HG02852 (cell line): ENCODE measurements around the gene LONRF3.
A peak's percentile ranks its signal among the peaks of the same experiment; 100 is the strongest.

Source experiments
- ATAC-seq: cut with Tn5 transposase; IDR thresholded peaks from one replicate; pipeline ENCODE4 v1.9.1; 2021; ENCODE audit warnings: mild to moderate bottlenecking, moderate library complexity; ENCODE audit not compliant: unreplicated experiment

LONRF3 gene

DNA sequence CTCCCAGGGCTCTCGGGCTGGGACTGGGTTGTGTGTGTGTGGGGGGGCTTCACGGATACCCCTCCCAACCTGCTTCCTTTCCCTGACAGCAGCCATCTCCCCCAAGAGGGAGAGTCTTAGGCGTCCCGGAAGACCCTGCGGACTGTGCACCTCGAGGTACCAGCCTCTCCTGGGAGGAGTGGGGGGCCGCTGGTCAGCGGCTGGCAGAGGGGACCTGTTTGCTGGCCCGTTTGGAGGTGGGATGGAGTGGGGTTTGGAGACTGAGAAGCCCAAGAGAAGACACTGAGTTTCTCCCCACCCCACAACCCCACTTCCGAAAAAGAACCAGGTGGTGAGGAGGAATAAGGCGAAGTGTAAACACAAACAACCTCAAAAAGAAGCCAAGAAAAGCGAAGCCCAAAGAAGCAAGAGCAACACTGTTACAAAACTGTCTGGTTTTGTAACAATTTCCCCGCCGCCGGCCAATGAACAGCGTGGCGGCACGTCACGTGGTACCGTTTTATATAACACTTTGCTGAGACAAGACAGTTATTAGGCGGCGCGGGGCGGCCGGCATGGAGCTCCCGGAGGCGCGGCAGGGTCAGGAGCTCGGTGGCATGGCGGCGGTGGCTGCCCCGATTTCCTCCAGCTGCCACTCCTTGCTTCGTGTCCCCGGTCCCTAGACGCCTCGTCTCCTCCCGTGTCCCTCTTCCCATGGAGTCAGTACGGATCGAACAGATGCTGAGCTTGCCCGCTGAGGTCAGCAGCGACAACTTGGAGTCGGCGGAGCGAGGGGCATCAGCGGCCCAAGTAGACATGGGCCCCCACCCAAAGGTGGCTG is at the start of gene LONRF3:
LONRF3 (plus strand) TSS at position 531 of the 820 bp plus-strand sequence; CDS start at position 694, 163 bp downstream.
- ATAC-seq, result peak; percentile 34

DNA sequence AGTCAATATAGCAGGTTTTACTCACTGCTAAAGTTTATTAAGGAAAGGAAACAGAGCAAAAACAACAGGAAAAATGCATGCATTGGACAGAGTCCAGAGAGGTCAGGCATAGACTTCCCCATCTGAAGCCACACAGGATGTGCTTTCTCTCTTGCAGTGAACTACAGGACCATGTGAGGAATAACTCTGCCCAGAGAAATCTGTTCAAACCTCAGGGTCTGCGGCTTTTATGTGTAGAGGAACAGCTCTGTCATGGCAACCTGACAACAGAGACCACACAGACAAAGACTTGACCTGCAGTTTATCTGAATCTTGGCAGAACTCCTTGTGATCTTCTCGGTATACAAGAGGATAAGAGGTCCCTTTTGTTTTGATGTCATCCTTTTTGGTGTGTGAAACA is 46.3 kb upstream of the LONRF3 start:
- ATAC-seq, result no peak

DNA sequence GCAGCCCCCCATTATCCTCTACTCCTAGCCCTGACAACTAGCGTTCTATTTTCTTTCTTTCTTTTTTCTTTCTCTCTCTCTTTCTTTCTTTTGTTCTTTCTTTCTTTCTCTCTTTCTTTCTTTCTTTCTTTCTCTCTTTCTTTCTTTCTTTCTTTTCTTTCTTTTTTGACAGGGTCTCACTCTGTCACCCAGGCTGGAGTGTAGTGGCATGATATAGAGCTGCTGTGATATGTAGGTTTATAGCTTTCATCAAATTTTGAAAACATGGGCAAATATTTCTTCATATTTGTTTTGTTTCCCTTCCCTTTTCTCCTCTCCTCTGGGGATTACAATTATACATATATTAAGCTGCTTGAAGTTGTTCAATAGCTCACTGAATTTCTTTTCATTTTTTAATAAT is 39.1 kb upstream of the LONRF3 start:
- no peak for ATAC-seq

DNA sequence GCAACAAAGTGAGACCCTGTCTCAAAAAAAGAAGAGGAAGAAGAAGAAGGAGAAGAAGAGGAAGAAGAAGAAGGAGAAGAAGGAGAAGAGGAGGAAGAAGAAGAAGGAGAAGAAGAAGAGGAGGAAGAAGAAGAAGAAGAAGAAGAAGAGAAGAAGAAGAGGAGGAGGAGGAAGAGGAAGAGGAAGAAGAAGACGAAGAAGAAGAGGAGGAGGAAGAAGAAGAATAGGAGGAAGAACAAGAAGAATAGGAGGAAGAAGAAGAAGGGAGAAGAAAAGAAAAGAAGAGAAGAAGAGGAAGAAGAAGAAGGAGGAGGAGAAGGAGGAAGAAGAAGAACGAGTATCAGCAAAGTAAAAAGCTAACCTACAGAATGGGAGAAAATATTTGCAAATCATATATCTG is 33.3 kb upstream of the LONRF3 start:
- ATAC-seq, result no peak

DNA sequence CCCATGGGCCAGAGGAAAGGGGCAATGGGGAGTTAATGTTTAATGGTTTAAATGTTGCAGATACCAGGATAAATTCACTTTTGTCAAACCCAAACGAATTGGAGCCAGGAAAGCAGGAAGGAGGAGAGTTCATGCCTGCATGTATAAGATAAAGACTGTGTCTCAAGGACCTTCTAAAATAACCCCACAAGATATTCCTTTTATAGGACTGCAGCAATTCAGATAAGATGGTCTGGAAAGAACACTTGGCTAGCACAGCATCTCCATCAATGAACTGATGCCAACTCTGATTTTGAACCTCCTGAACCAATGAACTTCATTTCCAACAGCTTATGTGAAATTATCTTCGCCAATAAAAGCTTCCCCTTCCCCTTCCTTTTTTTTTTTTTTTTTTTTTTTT is 31.3 kb upstream of the LONRF3 start:
- no peak for ATAC-seq

DNA sequence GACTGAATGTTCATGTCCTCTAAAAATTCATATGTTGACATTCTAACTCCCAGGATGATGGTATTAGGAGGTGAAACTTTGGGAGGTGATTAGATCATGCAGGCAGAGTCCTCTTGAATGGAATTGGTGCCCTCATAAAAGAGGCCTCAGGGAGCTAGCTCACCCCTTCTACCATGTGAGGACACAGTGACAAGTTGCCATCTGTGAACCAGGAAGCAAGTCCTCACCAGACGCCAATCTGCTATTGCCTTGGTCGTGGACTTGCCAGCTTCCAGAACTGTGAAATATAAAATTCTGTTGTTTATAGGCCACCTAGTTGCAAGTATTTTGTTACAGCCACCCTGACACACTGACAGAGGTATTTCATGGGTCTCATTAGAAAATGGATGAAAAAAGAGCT is 28.5 kb upstream of the LONRF3 start:
- ATAC-seq, result no peak

DNA sequence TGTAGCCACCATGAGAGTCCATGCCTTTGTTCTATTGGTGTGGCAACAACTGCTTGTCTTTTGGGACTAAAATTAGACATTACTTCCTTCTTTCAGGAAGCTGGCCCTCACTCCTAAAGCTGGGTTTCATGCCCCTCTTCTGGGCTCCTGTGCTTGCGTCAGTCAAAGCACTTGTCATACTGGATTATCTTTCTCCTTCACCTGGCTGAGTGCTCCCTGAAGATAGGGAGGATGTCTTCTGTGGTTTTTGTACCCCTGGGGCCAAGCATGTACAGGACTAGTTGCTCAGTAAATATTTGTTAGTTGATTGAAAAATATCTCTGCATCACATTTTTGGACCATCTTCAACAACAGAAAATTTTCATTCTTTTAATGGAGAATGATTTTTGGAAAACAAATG is 26.1 kb upstream of the LONRF3 start:
- ATAC-seq, result no peak

DNA sequence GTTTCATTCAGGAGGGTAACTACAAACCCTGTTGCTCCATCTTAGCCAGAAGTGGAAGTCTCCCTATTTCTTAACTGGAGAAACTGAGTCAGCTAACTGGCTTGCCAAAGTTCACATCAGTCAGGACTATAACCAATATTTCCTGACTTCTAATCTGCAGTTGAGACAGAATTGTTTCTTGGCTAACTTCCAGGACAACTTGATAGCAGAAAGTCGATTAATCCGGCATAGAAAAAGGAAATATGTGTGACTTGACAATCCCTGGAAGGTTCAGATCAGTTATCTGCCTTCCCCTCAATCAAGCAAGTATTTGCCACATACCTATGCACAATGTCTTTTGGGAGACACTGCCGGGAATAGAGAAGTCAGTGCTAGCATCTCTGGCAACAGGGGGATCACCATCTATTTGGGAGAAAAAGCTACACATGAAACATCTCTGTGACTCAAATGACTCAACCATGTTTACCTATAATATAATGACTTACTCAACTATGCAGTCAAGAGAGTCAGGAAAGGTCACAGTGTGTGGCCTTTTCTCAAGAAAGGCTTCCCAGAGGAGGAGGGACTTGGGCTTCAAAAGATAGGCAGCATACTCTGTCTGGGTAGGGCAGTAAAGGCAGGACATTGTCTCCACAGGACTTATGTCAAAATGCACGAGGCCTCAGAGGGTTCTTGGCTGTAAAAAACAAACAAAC is 12.4 kb upstream of the LONRF3 start:
- ATAC-seq, result no peak

DNA sequence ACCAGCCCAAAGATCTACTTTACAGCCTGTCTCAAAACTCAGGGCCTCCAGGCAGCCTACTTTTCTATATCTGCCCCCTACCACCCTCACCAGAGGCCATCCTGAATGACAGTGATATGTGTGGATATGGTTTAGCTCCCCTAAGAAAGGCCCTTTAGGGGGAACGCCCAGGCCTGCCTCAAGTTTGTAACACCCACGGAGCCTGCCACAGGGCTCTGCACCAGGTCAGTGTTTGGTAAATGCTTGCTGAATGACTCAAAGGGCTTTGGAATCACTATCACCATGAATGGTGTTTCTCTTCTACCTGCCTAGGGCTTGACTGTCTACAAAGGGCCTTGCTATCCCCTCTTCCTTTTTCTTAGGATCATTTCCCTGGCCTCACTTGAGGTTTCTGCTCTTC is 11.3 kb upstream of the LONRF3 start:
- no peak for ATAC-seq

DNA sequence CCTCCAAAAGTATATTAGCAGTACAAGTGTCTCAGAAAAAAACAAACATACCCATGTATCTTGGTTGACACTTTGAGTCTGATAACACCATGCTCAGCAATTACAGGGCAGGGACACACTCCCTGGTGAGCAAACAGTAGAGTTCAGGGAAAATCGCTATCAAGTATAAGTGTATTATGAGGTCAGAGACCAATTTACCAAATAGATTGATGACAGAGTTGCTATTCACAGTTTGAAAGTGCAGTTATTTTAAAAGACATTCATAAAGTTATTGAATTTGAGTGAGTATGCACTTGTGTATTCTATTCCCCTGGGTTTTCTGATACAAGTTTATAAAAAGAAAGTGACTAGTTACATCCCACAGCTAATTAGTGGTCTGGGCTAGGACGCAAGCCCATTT is 10.2 kb upstream of the LONRF3 start:
- no peak for ATAC-seq

DNA sequence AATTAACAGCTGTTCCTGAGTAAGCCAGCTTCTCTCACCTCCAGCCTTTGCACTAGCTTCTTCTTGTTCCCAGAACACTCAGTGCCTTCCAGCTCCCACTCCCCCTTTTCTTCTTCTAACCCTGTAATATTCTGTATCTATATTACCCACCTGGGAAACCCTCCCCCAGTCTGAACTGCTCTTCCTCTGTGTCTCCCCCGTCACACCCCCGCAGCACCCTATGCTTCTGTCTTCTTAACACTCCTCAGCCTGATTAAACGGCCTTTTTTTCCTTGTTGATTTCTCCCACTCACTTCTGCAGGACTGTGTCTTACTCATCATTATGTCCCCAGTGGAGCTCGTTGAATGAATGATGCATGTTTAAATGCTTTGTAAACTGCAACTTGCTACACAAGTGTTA is 9.0 kb upstream of the LONRF3 start:
- no peak for ATAC-seq

DNA sequence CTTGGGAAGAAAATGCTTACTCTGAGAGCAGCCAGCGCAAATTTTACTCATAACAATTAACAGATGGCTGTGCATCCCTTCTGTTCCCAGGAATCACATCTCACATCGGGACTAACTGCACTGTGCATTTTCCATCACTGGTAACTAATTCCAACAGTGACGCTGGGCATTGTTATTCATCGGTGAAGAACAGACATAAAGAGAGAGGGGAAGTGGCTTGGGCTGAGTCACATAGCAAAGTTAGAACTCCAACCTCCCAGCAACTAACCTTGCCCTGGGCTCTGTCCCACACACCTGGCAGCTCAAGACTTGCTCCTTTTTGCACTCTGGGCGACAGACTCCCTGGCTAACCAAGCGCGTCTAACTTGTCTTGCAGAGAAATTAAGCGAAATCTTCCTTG is 6.4 kb upstream of the LONRF3 start:
- ATAC-seq, result no peak

DNA sequence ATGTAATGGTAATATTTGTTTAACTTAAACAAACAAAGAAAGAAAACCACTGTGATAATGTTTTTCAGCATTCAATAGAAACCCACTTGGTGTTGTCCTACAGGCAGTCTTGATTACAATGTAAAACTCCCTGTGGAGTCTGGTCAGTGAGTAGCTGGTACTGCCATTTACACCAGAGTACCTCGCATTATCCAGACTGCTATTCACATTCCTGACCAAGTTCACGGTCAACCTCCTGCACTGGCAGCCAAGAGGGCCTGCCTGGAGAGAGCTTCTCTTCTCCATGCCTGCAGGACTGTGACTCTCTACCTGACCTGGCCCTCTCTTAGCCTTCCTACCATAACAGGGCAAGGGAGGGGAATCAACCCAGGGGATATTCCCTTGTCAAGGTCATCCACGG is 2.9 kb upstream of the LONRF3 start:
- no peak for ATAC-seq

DNA sequence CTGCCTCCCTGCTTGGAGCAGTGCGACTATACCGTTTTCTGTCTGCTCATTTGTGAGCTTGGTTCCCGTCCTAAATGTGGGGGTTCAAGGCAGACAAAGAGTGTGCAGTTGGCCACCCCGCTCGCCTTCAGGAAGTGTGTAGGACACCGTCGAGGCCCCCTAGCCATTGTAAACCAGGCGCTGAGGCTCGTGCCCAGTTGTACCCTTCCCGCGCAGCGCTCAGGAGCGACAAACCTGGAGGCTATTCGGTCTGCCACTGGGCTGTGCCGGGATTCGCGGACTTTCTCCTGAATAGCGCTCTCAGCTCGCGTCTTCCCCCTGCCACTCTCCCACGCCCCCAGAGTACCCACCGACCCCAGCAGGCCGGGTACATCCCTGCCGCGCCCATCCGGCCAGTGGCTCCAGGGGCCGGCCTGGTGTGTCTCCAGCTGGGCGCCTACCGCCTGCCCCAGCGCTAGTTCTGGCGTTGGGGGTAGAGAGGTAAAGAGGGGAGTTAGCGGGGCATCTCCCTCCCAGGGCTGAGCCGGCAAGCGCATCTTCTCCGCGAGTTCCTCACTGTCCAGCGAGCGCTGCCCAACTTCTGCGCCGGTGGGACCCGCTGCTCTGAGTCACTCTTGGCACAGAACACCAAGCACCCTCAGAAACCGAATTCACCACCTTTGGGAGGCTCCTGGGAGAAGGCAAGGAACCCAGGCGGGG is 880 bp upstream of the LONRF3 start:
- no peak for ATAC-seq

DNA sequence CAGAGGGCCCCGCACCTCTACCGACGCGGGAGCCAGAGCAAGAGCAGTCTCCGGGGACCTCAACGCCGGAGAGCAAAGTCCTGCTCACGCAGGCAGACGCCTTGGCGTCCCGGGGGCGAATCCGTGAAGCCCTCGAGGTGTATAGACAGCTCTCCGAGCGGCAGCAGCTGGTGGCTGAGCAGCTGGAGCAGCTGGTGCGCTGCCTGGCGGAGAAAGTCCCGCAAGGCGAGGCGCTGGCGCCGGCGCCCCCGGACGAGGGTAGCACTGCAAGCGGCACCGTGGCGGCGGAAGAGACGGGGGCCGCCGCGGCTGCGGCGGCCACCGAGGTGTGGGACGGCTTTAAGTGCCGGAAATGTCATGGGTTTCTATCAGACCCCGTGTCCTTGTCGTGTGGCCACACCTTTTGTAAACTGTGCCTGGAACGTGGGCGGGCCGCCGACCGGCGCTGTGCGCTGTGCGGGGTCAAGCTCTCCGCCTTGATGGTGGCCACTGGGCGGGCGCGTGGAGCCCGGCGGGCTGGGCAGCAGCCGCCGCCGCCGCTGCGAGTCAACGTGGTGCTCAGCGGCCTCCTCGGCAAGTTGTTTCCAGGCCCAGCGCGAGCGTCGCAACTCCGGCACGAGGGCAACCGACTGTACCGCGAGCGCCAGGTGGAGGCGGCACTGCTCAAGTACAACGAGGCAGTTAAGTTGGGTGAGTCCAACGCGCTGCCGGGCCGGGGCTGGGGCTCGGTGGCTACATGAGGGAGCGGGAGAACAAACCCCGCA is 672 bp downstream of the LONRF3 start:
- ATAC-seq, result peak; percentile 41

DNA sequence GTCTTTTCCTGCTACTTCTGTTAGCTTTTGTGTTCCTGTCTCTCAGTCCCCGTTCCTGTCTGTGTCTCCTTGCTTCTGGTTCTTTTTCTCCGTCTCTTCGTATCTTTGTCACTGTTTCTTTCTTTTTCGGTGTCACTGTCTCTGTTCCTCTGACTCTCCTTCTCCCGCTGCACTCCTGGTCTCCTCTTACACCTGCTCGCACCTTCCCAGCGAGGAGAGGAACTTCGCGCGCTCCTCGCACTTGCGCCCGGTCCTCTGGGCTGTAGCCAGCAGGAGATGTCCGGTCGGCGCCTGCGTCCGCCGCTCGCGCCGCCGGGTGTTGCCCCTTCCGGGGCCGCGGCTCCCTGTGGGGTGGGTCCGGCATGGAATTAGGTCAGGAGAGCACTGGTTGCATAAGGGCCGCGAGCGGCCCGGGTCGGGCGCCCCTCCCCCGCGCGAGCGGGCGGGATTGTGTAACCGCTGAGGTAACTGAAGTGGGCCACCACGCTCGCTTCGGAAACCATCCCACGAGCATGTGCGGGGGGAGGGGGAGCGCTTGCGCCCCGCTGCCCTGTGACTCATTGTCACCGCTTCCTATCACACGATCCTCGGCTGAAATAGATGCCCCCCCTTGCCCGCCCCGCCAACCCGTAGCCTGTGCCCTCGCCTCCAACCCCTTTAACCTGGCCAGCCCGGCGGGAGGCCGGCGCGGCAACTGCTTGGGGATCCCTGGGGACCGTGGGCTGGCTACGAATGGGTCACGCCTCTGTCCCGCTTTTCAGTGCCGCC is 1.6 kb downstream of the LONRF3 start:
- ATAC-seq, result no peak

DNA sequence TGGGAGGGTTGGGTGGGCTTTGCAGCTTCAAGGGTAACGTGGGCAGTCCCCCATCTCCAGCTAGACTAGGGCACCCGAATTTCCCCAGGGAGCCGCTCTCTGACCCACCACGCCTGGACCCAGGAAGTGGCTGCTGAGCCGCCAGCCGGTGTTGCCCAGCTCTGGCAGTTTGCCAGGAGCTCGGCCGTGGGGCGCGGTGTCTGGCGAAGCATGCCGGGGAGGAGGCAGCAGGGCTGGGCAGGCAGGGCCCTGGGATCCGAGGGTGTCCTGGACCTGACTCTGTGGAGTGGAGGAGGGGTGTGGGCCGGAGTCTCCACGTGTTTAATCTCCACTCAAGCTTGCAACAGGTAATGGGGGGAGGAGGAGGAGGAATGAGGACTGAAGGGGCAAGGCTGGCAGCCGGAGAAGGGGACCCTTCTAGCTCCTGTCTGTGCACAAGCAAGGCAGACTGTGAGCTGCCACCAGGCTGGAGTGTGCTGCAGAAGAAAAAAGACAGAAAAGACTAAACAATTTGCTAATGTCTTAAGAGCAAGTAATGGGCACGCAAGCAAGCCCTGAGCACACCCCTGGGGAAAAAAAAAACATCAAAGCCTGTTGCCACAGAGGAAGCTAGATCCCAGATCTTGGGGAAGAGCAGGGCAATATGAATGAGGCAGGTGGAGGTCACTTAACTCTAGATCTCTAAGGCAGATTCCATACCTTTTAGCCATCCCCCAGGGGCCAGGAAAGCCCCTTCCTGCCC is 2.4 kb downstream of the LONRF3 start:
- no peak for ATAC-seq

DNA sequence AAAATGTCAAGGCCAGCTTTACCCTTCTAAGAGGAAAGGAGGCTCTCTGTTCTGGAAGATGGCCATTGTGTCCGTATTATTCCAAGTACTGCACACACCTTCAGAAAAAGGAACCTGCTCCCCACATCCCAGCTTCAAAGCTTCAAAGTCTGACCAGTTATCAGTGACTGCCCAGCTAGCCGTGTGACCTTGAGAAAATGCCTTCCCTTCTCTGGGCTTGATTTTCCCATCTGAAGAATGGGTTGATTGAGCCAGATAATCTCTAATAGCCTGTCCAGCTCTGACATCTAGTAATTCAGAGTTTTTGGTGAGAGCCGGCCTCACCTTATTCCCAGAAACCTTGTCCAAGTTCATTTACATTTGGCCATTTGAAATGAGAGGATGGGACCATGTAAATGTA is 3.0 kb downstream of the LONRF3 start:
- ATAC-seq, result no peak

DNA sequence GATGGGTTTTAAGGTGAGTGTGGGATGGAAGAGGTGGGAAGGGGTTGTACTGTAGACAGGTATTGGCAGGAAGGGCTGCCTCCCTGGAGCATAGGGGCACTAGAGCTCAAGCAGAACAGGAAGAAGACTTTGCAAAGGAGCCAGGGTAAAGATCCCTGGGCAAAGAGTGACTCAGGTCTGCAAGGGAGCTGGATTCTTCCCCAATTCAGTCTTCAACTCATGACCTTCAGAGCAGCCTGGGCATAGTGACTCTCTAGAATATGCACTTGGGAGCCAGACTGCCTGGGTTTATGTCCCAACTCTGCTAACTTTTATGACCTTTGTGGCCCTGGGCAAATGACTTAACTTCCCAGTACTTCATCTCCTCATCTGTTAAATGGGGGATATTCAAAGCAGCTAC is 4.0 kb downstream of the LONRF3 start:
- ATAC-seq, result no peak

DNA sequence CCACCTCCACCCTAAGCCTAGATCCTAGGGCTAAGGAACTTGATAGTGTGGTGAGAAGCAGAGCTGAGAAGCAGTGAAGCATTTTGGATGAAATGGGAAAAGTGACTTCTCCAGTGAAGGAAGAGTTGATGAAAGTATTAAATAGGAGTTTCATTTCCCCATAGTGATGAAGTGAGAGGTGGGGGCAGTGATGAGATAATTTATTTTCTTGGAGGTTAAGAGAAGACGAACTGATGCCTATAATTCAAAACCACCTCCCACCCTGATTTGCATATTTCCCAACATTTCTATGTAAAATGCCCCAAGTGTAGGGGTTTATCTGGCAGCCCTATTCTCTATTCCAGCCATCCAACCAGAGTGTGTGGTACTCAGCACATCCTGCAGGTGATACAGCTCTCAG is 6.3 kb downstream of the LONRF3 start:
- ATAC-seq, result no peak
